Measurements from ENCODE around the gene RAI2.

- TF ChIP-seq ZNF544 (tag by site-specific recombination; IDR thresholded peaks at IDR 0.05) (no peak), CTCF (tag by site-specific recombination; IDR thresholded peaks at IDR 0.05) (no peak)
Measured at GRCh38 chrX:17798921-17799320, 62.2 kb downstream of the RAI2 start.

Data from HEK293 (cell line).